Measurements from ENCODE around the gene DDX51.
"Not testable (repeated sequence)": the region's sequence is repeated elsewhere in the genome, so short reads cannot be mapped to it uniquely, and the experiment has no call there.

The DDX51 gene

GRCh38 chr12:132137483-132138125 is 6.5 kb downstream of the DDX51 start:
- TF ChIP-seq CTCF (IDR thresholded peaks at IDR 0.05; ENCODE audit: low read depth, low read length, missing control alignments), result no peak
- DNase-seq (ENCODE audit: extremely low read depth, low read depth), result no peak
- no peak overlapping the region for H3K4me3 ChIP-seq (replicated peaks; ENCODE audit: low read depth, low read length)

GRCh38 chr12:132136226-132136625 is 7.9 kb downstream of the DDX51 start:
- not testable (repeated sequence) for H3K4me3 ChIP-seq (replicated peaks; ENCODE audit: low read depth, low read length); DNase-seq (ENCODE audit: extremely low read depth, low read depth)

- DNase-seq (ENCODE audit: extremely low read depth, low read depth); H3K4me3 ChIP-seq (replicated peaks; ENCODE audit: low read depth, low read length): not testable (repeated sequence)
Measured at GRCh38 chr12:132134653-132135183, 9.4 kb downstream of the DDX51 start.

- H3K4me3 ChIP-seq (replicated peaks; ENCODE audit: low read depth, low read length), result no peak overlapping the region
- no peak for DNase-seq (ENCODE audit: extremely low read depth, low read depth)
- TF ChIP-seq CTCF (IDR thresholded peaks at IDR 0.05; ENCODE audit: low read depth, low read length, missing control alignments), result no peak
Measured at GRCh38 chr12:132133952-132134652, 10.0 kb downstream of the DDX51 start.

GRCh38 chr12:132132609-132133430 is 11.3 kb downstream of the DDX51 start:
- no peak for TF ChIP-seq CTCF (IDR thresholded peaks at IDR 0.05; ENCODE audit: low read depth, low read length, missing control alignments)
- no peak for DNase-seq (ENCODE audit: extremely low read depth, low read depth)
- H3K4me3 ChIP-seq (replicated peaks; ENCODE audit: low read depth, low read length), result no peak overlapping the region

GRCh38 chr12:132131952-132132351 is 12.2 kb downstream of the DDX51 start:
- no peak overlapping the region for H3K4me3 ChIP-seq (replicated peaks; ENCODE audit: low read depth, low read length)
- no peak for DNase-seq (ENCODE audit: extremely low read depth, low read depth)
- TF ChIP-seq CTCF (IDR thresholded peaks at IDR 0.05; ENCODE audit: low read depth, low read length, missing control alignments), result no peak

- no peak for TF ChIP-seq CTCF (IDR thresholded peaks at IDR 0.05; ENCODE audit: low read depth, low read length, missing control alignments)
- no peak overlapping the region for H3K4me3 ChIP-seq (replicated peaks; ENCODE audit: low read depth, low read length)
- no peak for DNase-seq (ENCODE audit: extremely low read depth, low read depth)
Measured at GRCh38 chr12:132131229-132131628, 12.9 kb downstream of the DDX51 start.
